Renal pelvis (tissue), 4 donors: Measurements from ENCODE around the gene ATAD1. TPM values are rescaled to one million over a fixed set of nuclear protein-coding genes. Genes with fewer than 3 reads are reported as not detected.
"Not testable (repeated sequence)": the region's sequence is repeated elsewhere in the genome, so short reads cannot be mapped to it uniquely, and the experiment has no call there.

Experiments used
- DNase-seq: peaks from one replicate; pipeline ENCODE4 v3.0.0-alpha.2; 2013
- polyA plus RNA-seq, 3 donors: library from polyadenylated mRNA; unstranded; fragments of 120-200 nt; gene quantifications; one replicate each; pipeline ENCODE4 v1.2.1, GENCODE V29; 2013; ENCODE audit not compliant: insufficient read length in 3 of 3

ATAD1 gene
- polyA plus RNA-seq, 3 donors, result 50.4 to 62.1 (median 52.0) TPM

DNA sequence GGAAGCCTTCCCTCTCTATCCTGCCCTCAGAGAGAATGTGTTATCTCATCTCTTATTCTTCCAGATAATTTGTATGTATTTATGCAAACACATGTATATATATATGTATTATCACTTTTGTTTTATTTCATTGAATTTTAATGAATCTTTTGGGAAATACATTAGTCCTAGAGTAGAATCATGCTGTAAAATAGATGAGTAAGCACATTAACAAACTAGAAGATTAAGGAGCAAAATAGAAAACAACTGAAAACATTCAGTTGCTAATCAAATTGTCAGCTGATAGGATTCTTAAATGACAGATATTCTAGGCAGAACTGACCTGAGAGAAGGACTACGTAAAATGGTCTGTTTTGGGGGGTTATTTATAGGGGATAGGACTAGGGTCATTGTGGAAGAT, 34.1 kb upstream of the ATAD1 start:
- no peak for DNase-seq

DNA sequence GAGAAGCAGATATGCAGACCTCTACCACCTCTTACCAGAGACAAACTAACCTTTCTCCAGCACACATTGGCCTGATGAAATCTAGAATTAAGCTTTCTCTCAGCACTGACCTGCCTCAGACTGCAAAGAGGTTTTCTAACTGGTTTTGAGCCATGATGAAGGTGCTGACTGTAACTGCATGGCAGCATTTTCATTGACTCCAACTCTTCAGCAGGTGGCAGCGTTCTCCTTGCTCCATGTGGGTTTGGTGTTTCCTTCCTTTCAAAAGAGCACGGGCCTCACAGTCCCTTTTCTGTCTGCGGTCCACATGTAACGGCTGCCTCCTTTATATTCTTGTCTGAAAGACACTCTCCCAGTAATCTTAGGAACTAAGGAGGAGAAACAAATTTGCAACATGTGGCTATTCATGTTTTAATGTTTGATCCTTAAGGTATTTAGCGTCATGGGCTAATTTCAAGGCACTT, 32.7 kb upstream of the ATAD1 start:
- DNase-seq, result peak; percentile 65

GRCh38 chr10:87849001-87849400, 31.0 kb upstream of the ATAD1 start:
- no peak for DNase-seq

GRCh38 chr10:87847550-87847949, 29.5 kb upstream of the ATAD1 start:
- no peak for DNase-seq

DNA sequence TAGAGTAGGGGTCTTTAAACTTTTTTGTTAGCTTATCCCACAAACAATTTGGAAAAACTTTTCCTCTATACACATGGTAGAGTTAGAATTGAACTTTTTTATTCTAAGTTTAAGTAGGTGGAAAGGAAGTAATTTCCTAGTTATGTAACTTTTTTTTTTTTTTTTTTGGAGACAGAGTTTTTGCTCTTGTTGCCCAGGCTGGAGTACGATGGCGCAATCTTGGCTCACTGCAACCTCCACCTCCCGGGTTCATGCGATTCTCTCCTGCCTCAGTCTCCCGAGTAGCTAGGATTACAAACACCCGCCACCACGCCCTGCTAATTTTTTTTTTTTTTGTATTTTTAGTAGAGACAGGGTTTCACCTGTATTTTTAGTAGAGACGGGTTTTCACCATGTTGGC, 28.7 kb upstream of the ATAD1 start:
- DNase-seq, result not testable (repeated sequence)

DNA sequence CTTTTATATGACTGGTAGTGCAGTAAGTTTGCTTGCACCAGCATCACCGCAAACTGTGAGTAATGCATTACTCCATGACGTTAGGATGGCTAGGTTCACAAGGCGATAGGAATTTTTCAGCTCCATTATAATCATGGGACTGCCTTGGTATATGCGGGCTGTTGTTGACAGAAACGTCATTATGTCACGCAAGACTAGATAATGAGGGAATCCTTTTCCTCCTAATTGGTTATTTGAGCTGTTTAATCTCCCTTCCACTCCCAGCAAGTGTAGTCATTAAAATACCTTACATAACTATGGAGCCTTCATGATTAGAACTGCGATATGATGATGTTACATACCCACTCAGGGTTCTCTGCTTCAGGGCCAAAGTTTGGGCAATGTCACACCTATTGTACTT, 28.0 kb upstream of the ATAD1 start:
- peak; percentile 47 for DNase-seq

- no peak for DNase-seq
Observed at GRCh38 chr10:87845624-87845998, 27.6 kb upstream of the ATAD1 start.

- DNase-seq, result no peak
Observed at GRCh38 chr10:87844837-87845623, 27.0 kb upstream of the ATAD1 start.

GRCh38 chr10:87843714-87844113, 25.7 kb upstream of the ATAD1 start:
- no peak for DNase-seq

GRCh38 chr10:87842776-87843497, 24.9 kb upstream of the ATAD1 start:
- no peak for DNase-seq

DNA sequence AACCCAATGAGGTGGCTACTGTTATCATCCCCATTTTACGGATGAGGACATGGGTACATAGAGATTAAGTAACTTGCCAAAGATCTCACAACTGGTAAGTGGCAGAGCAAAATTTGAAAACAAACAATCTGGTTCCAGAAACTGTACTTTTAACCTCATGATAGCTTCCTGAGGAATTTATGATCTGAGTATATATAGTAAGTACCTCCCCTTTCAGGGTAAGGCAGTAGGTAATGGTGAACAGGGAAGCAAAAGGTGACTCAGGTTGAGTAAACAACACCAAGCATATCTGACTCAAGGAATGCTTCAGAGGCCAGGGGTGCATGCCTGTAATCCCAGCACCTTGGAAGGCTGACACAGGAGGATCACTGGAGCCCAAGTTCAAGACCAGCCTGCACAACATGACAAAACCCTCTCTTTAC, 24.2 kb upstream of the ATAD1 start:
- no peak for DNase-seq

GRCh38 chr10:87841186-87841585, 23.2 kb upstream of the ATAD1 start:
- no peak for DNase-seq

- DNase-seq, result no peak
Observed at GRCh38 chr10:87838650-87839049, 20.6 kb upstream of the ATAD1 start.

- DNase-seq, result no peak
Observed at GRCh38 chr10:87837445-87837844, 19.4 kb upstream of the ATAD1 start.

GRCh38 chr10:87836098-87836497, 18.1 kb upstream of the ATAD1 start:
- DNase-seq, result no peak

- DNase-seq, result no peak
Observed at GRCh38 chr10:87829986-87830729, 12.1 kb upstream of the ATAD1 start.

DNA sequence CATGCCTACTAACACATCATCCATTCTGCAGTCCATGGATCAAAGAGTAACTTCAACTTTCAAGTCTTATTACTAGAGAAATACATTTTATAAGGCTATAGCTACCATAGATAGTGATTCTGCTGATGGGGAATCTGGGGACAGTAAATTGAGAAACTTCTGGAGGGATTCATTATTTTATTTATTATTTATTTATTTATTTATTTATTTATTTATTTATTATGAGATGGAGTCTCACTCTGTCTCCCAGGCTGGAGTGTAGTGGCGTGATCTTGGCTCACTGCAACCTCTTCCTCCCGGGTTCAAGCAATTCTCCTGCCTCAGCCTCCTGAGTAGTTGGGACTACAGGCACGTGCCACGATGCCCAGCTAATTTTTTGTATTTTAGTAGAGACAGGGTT, 11.0 kb upstream of the ATAD1 start:
- DNase-seq, result not testable (repeated sequence)

GRCh38 chr10:87827681-87828080, 9.7 kb upstream of the ATAD1 start:
- no peak for DNase-seq

DNA sequence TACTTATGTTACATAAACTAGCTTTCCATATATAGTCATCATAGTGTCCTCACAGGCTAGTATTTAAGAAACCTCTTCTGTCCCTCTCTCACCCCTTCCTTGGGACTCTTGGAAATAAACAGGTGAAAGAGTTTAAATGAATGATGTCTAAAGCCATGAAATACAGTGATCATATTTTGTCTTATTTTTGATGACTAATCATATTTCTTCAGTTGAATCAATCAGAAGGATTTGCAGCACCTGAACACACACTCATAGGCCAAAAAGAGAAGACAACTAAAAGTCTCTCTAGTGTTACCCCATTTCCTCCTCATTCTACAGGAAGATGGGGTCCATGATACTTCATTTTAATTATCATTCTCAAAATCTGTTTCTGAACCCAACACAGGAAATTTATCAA, 8.6 kb upstream of the ATAD1 start:
- DNase-seq, result no peak

DNA sequence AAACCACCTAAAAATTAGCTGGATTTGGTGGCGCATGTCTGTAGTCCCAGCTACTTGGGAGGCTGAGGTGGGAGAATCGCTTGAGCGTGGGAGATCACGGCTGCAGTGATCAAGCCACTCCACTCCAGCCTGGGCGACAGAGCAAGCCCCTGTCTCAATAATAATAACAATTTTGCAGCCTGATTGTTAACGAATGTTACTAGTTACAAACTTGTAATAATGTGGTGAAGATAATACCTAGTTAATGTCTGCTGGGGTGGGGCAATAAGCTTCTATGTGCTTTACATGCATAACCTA, 1.2 kb upstream of the ATAD1 start:
- DNase-seq, result no peak

GRCh38 chr10:87818505-87819288, 671 bp upstream of the ATAD1 start:
- DNase-seq, result peak; percentile 42
